GM18498 (cell line): ENCODE data around the gene TSPAN4.
A peak's percentile ranks its signal among the peaks of the same experiment; 100 is the strongest.

Experiments used
- ATAC-seq: cut with Tn5 transposase; IDR thresholded peaks from one replicate; pipeline ENCODE4 v1.9.1; 2021; ENCODE audit warnings: mild to moderate bottlenecking, moderate library complexity; ENCODE audit not compliant: unreplicated experiment

TSPAN4 gene

GRCh38 chr11:803770-804598 is 38.7 kb upstream of the TSPAN4 start:
- no peak for ATAC-seq

- no peak for ATAC-seq
Measured at GRCh38 chr11:804599-804964, 38.1 kb upstream of the TSPAN4 start.

- no peak for ATAC-seq
Measured at GRCh38 chr11:808427-809286, 34.0 kb upstream of the TSPAN4 start.

- peak; percentile 76 for ATAC-seq
Measured at GRCh38 chr11:809287-810039, 33.2 kb upstream of the TSPAN4 start, which contains the start of gene RPLP2. Gene RPLP2, plus strand, starts transcription at chr11:809967. Its CDS starts 268 bp downstream, at chr11:810235.

- no peak for ATAC-seq
Measured at GRCh38 chr11:810040-810567, 32.5 kb upstream of the TSPAN4 start.

- ATAC-seq = no peak
Measured at GRCh38 chr11:811446-812245, 31.0 kb upstream of the TSPAN4 start.

GRCh38 chr11:812390-812789 is 30.3 kb upstream of the TSPAN4 start:
- no peak for ATAC-seq

GRCh38 chr11:813072-813455 is 29.6 kb upstream of the TSPAN4 start:
- ATAC-seq = no peak

GRCh38 chr11:813456-814096 is 29.1 kb upstream of the TSPAN4 start:
- ATAC-seq = no peak

- no peak for ATAC-seq
Measured at GRCh38 chr11:815675-816432, 26.8 kb upstream of the TSPAN4 start.

- no peak for ATAC-seq
Measured at GRCh38 chr11:816433-816779, 26.2 kb upstream of the TSPAN4 start.

GRCh38 chr11:818396-819128 is 24.1 kb upstream of the TSPAN4 start, which contains the start of gene PNPLA2:
Gene PNPLA2, plus strand, starts transcription at chr11:818914. Its CDS starts 805 bp downstream, at chr11:819719.
- no peak for ATAC-seq

- peak; percentile 71 for ATAC-seq
Measured at GRCh38 chr11:819129-819931, 23.3 kb upstream of the TSPAN4 start.

GRCh38 chr11:819943-820649 is 22.6 kb upstream of the TSPAN4 start:
- peak; percentile 66 for ATAC-seq

- no peak for ATAC-seq
Measured at GRCh38 chr11:820655-821511, 21.8 kb upstream of the TSPAN4 start.
